Transverse colon (tissue), 4 donors: ENCODE measurements around the gene TPO.

ENCODE experiments used
- EP300 ChIP-seq: sonication (generic); formaldehyde crosslinking; IDR thresholded peaks from one replicate; pipeline ENCODE4 v1.6.1; 2017; ENCODE audit warnings: antibody characterized with exemption, low read depth
- POLR2A ChIP-seq: fragments of 450-650 bp; IDR thresholded peaks from one replicate; pipeline ENCODE4 v1.6.1; 2016; ENCODE audit warnings: antibody characterized with exemption, mild to moderate bottlenecking, moderate library complexity
- POLR2AphosphoS5 ChIP-seq, 3 donors: sonication (generic); formaldehyde crosslinking; IDR thresholded peaks; one replicate each; pipeline ENCODE4 v1.6.1; 2016; ENCODE audit warnings: antibody characterized with exemption in 3 of 3
- TF ChIP-seq, protein P1 (sequence below), 5 experiments: fragments of 200-600 bp in 3 of 5; fragments of 450-650 bp in 2 of 5; sonication (generic) in 3 of 5; IDR thresholded peaks; 1 replicate in 2 of 5; 2 replicates in 3 of 5; pipeline ENCODE4 v1.5.1; 2016 to 2017; ENCODE audit warnings: antibody characterized with exemption in 5 of 5, inconsistent platforms in 3 of 5, mild to moderate bottlenecking in 2 of 5, moderate library complexity in 1 of 5

DNA sequence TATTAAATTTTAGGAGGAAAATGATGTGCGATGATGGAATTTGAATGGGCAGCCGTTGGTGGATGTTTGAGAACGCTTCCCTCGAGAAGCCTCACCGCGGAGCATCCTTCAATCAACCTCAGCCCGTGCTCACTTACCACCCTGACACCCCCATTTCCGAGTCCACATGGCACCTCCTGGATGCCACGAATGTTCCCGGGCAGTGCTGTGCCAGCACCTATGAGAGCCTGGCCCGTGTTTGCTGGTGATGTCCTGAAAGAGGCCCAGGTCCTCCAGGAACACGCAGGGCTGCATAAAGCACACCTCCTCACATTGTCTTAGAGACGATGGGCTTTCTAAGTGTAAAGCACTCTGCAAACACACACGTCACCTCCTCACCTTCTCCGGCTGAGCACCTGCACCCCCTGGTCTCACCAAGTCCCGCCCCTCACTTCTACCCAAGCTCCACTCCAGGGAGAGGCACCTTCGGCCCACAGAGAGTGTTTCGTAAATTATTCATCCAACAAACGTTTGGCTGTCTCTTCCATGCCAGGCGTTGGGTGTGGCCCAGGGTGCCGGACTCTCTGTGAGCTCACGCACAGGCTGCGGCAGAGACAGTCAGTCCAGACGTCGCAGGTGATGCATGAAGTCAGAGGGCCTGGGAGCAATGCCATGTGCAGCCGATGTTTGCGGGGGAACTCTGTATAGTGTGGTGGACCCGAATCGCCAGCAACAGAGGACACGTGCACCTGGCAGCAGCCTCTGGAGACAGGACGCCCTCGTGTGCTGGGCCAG, 150.0 kb downstream of the TPO start:
- TF ChIP-seq POLR2A (no peak), POLR2AphosphoS5 (IDR thresholded peaks at IDR 0.05) (no peak), EP300 (no peak)
- TF ChIP-seq, protein P1, sequence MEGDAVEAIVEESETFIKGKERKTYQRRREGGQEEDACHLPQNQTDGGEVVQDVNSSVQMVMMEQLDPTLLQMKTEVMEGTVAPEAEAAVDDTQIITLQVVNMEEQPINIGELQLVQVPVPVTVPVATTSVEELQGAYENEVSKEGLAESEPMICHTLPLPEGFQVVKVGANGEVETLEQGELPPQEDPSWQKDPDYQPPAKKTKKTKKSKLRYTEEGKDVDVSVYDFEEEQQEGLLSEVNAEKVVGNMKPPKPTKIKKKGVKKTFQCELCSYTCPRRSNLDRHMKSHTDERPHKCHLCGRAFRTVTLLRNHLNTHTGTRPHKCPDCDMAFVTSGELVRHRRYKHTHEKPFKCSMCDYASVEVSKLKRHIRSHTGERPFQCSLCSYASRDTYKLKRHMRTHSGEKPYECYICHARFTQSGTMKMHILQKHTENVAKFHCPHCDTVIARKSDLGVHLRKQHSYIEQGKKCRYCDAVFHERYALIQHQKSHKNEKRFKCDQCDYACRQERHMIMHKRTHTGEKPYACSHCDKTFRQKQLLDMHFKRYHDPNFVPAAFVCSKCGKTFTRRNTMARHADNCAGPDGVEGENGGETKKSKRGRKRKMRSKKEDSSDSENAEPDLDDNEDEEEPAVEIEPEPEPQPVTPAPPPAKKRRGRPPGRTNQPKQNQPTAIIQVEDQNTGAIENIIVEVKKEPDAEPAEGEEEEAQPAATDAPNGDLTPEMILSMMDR (IDR thresholded peaks at IDR 0.05) = no peak
